ENCODE results near the gene GPR42.

DNA sequence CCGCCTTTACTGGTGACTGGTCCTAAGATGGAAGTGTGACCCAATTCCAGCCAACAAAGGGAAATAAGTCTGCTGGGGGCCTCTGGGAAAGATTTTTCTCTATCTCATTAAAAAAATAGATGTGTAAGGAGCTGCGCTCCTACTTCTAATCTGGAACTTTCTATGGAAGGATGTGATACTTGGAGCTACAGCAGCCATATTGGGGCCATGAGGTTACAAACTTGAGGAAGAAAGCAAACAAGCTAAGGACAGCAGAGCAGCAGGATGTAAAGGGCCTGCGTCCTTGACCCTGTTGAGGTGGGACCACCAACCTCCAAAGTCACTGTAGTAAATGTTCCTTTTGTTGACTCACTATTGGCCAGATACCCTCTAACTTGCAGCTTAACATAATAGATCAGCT is 7.5 kb downstream of the GPR42 start:
- TF ChIP-seq FOXM1 (IDR thresholded peaks at IDR 0.05; ENCODE audit: borderline replicate concordance, low read depth) (no peak), YY1 (IDR thresholded peaks at IDR 0.05; ENCODE audit: low read depth) (no peak), ZBTB7A (IDR thresholded peaks at IDR 0.05; ENCODE audit: low read depth) (no peak)
- TF ChIP-seq, protein P1, sequence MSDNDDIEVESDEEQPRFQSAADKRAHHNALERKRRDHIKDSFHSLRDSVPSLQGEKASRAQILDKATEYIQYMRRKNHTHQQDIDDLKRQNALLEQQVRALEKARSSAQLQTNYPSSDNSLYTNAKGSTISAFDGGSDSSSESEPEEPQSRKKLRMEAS (IDR thresholded peaks at IDR 0.05) = no peak

All from Ishikawa (cell line).